ENCODE data around the gene ZNF335.

GRCh38 chr20:46017272-46017671, 45.3 kb upstream of the ZNF335 start:
- no peak for TF ChIP-seq EZH2phosphoT487 (IDR thresholded peaks at IDR 0.05; ENCODE audit: insufficient read depth, low read depth)
- no peak for TF ChIP-seq EZH2 (IDR thresholded peaks at IDR 0.05; ENCODE audit: insufficient read depth, poor library complexity, severe bottlenecking)
